Stimulated activated naive CD4-positive, alpha-beta T cell (primary cell): ENCODE results near the gene CC2D2B.
A peak's percentile ranks its signal among the peaks of the same experiment; 100 is the strongest.
"Not testable (repeated sequence)": the region's sequence is repeated elsewhere in the genome, so short reads cannot be mapped to it uniquely, and the experiment has no call there.

Source experiments
- DNase-seq, 6 experiments: peaks; one replicate each; lab custom pipeline; 2025; lab: John Stamatoyannopoulos, UW

CC2D2B gene

DNA sequence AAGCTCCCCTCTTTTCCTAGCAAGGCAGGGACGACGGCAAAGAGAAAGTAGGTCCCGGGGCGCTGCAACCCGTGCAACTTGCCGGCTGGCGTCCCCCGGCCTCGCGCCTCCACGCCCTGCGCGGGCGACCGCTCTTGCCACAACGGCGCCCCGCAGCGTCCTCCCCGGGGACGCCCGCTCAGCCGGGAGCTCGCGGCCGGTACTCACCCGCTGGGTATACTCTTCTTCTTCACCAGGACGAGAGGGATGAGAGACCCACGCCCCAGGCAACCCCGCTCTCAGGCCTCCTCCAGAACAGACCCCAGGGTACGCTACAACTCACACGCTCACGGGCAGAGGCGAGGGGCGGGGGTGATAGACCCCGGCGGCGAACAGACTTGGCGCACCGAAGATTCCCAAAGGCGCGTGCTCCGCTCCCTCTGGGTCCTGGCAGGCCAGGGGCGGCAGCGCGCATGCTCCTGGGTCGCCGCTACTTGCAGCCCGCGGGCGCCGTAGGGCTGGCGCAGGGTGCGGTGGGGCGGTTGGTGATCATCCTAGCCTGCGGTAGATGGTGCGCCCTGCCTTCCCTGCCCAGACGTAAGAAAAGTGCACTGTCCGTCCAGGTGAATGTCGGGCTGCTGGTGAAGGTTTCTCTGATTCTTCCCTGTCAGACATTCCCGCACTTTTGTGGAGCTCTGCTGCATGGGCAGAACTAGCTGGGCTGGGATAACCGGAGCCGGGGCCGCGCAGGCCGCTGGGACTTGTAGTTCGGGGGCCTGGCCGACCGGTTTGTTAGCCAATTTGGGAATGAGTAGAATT, at the start of gene CC2D2B:
Gene CC2D2B (plus strand): TSS at position 520 of the 798 bp plus-strand sequence. CDS start 3,349 bp downstream, outside the sequence.
- peak in 5 of 6 experiments; percentile 30 to 77 (median 42) for DNase-seq

DNA sequence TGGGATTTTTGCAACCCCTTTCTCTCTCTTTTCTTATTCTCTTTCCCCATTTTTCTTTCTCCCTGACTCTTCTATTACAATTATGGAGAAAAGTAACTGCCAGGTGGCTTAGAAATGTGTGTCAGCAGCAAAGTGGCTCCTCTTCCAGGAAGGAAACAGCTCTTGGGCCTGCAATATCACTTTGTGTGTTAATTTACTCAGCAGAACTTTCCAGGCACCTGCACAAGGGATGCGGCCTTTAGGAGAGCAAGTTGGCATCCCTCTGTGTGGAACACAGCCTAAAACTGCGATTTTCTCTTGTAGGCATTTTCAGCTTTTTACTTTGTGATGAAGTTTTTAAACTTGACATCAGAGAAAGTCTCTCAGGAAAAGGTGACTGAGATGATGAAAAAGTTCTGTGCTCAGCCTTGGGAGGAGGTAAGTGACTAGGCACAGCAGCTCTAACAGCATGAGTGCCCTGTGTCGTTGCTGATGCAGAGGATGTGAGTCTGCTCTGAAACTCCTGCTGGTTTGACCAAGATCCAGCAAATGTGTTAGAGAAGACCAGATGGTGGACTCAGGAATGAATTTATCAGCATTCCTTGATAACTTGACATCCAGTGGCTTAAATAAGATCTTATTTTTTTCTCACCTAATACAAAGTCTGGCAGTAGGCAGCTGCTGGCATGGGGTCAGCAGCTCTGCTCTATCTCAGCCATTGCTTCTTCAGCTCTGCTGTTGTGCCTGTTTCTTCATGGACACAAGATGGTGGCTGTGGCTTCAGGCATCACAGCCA, 47.4 kb upstream of the CC2D2B start:
- DNase-seq, result no peak

DNA sequence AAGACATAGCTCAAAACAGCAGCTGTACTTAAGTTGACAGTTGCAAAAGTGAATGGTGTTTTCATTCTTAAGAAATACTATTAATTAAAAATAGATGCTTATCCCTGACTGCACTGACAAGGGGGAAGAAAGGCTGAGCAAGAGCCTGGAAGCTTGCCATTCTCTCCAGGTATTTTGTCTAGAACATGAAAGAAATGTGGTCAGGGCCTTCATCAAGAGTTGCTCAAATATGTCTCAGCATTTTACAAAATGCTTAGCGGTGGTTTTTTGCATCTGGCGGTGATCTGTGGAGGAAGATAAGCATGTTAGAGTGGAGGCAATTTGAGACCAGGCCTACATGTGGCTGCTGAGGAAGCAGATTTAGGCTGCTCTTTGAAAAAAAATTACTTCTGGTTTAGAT, 46.4 kb upstream of the CC2D2B start:
- no peak for DNase-seq

- DNase-seq, result peak in 3 of 6 experiments; percentile 3 to 24 (median 23)
Measured at GRCh38 chr10:95864906-95865813, 42.6 kb upstream of the CC2D2B start.

DNA sequence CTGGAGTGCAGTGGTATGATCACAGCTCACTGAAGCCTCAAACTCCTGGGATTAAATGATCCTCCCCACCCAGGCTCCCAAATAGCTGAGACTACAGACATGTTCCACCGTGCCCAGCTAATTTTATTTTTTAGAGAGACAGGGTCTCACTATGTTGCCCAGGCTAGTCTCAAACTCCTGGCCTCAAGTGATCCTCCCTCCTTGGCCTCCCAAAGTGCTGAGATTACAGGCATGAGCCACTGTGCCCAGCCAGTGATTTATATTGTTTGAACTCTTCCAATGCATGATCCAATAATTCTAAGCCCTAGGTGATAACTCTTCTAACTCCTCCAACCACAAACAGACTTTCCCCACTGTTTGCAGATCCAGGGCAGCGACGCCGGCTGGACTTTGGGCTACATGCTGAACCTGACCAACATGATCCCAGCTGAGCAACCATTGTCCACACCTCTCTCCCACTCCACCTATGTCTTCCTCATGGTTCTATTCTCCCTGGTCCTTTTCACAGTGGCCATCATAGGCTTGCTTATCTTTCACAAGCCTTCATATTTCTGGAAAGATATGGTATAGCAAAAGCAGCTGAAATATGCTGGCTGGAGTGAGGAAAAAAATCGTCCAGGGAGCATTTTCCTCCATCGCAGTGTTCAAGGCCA, 41.8 kb upstream of the CC2D2B start:
- no peak for DNase-seq

GRCh38 chr10:95866467-95866842, 41.3 kb upstream of the CC2D2B start:
- DNase-seq, result no peak

DNA sequence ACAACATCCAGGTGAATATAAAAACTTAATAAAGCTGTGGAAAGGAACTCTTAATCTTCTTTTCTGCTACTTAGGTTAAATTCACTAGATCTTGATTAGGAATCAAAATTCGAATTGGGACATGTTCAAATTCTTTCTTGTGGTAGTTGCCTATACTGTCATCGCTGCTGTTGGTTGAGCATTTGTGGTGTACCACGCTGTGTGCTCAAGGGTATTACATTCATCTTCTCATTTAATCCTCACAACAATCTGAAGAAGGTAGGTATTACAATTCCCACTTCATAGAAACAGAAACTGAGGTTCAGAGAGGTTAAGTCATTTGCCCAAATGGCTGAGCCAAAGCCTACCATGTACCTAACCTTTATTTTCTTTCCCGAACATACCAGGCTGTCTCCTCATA, 39.9 kb upstream of the CC2D2B start:
- no peak for DNase-seq

DNA sequence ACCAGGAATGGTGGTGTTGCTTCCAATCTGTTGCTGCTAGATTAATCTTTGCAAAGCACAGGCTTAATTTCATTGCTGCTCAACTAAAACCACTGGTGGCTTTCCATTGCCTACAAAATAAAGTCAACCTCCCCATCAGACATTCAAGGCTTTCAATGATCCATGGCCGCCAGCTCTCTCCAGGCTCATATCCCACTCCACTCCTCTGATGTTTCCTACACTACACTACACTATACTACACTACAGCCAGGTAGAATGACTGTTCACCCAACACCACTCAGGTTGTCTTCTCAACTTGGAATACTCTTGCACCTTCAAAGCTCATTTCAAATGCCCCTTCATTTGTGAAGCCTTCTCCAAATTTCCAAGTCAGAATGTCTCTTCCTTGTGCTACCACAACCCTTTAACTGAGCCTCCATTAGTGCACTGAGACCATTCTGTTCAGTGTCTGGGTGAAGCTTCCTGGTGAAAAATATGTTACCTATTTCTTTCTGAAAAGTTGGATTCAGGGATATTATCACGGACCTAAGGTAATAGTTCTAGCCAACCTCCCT, 35.5 kb upstream of the CC2D2B start:
- no peak for DNase-seq

DNA sequence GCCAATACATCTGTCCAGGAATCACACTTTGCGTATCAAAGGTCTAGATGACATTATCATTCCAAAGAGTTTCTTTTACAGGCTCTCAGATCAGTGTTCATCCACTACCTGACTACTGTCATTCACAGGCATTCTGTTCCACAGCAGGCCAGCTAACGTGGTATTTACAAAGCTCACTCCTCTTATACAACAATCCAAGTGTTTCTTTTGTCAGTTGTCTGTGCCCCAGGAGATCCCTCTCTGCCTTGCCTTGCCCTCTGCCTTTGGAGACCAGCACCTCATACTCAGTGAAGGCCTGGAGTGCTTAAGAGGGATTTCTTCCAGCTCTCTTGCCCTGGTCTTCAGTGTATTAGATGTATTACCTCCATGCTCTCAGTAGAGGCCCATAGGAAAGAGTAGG, 34.6 kb upstream of the CC2D2B start:
- no peak for DNase-seq

DNA sequence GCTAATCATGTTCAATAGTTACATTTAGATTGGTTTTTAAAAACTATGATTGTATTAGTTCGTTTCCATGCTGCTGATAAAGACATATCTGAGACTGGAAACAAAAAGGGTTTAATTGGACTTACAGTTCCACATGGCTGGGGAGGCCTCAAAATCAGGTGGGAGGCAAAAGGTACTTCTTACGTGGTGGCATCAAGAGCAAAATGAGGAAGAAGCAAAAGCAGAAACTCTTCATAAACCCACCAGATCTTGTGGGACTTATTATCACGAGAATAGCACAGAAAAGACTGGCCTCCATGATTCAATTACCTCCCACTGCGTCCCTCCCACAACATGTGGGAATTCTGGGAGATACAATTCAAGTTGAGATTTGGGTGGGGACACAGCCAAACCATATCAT, 34.1 kb upstream of the CC2D2B start:
- DNase-seq, result no peak

DNA sequence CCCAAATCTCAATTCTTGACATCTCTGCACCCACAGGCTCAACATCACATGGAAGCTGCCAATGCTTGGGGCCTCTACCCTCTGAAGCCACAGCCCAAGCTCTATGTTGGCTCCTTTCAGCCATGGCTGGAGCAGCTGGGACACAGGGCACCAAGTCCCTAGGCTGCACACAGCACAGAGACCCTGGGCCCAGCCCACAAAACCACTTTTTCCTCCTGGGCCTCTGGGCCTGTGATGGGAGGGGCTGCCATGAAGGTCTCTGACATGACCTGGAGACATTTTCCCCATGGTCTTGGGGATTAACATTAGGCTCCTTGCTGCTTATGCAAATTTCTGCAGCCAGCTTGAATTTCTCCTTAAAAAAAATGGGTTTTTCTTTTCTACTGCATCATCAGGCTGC, 33.0 kb upstream of the CC2D2B start:
- not testable (repeated sequence) for DNase-seq

- no peak for DNase-seq
Measured at GRCh38 chr10:95876756-95877155, 31.0 kb upstream of the CC2D2B start.

- no peak for DNase-seq
Measured at GRCh38 chr10:95877881-95878280, 29.9 kb upstream of the CC2D2B start.

DNA sequence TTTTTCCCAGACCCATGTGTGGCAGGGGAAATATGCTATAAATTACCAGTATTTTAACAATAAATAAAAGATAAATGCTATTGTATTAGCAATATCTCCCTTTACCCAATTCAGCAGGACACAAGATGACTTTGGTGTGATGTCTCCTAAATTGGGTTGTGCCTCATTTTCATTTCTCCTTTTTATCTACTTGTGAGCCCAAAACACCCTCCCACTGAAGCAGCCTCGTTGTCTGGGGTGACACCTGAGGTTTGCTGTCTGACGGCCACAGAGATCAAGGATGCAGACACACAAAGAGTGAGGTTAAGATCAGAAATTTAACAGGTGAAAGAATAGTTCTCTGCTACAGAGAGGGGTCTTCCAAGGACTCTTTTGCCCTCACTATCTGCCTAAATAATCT, 27.1 kb upstream of the CC2D2B start:
- DNase-seq, result no peak

- no peak for DNase-seq
Measured at GRCh38 chr10:95881316-95881715, 26.5 kb upstream of the CC2D2B start.

DNA sequence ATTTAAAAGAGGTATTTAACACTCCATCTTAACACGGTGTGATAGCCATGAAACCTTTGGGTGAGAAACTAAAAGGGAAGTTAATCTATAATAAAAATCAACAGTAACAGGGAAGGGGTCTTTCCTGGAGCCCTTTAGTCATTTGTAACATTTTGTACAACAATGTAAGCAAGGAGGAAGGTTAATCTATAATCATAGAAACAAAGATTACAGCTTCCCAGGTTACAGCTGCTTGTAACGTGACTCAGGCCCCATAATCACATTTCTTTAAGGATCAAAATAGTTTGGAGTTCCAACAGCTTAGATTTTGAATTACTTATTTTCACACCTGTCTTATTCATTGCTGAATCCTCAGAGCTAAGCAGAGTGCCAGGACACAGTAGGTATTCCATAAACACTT, 17.9 kb upstream of the CC2D2B start:
- DNase-seq, result no peak

DNA sequence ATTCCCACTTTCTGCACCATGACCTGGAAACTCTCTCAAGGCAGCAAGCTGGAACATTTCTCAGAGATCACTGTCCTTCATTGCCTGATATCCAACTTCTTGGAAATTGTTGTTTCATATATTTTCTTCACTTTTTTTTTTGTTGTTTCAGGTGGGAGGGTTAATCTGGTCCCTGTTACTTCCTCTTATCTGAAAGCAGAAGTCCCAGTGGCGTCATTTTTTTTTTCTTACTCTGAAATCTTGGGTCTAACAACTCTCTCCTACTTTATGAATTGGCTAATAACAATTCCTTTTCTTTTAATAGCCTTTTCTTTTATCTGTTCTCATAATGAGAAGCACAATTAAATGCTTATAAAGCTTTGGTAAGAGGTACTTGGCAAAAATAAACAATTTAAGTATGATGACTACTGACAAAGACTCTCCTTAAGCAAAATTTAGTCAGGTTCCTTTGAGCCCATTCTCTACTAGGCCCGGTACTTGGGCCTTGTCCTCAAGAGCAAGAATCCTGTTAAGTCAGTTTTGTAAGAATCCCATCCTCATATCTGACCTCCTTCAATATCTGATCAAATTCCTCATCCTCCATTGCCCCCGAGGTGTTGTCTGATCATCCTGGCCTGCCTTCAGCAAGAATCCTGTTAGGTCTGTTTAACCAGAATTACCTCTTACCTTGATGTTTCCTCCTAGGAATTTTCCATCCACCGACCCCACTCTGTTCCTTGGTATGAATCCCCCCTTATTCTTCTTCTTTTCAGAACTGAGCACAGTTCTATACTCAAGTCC, 11.5 kb upstream of the CC2D2B start:
- DNase-seq, result no peak

DNA sequence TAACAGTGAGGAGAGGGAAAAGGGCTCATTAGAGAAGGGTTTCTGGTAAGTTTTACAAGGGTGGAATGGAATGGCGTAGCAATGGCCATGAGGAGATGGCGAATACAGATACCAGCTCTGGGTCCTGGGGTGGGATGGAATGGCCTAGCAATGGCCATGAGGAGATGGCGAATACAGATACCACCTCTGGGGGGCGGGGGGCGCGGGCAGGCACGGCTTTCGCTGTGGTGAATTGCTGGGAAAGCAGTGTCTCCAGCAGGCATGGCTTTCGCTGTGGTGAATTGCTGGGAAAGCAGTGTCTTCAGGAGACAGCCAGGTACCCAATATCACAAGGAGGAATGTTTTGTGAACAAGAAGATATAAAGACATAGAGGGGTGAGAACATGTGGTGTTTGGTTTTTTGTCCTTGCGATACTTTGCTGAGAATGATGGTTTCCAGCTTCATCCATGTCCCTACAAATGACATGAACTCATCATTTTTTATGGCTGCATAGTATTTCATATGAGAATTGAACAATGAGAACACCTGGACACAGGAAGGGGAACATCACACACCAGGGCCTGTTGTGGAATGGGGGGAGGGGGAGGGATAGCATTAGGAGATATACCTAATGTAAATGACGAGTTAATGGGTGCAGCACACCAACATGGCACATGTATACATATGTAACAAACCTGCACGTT, 1.7 kb upstream of the CC2D2B start:
- DNase-seq, result not testable (repeated sequence)

DNA sequence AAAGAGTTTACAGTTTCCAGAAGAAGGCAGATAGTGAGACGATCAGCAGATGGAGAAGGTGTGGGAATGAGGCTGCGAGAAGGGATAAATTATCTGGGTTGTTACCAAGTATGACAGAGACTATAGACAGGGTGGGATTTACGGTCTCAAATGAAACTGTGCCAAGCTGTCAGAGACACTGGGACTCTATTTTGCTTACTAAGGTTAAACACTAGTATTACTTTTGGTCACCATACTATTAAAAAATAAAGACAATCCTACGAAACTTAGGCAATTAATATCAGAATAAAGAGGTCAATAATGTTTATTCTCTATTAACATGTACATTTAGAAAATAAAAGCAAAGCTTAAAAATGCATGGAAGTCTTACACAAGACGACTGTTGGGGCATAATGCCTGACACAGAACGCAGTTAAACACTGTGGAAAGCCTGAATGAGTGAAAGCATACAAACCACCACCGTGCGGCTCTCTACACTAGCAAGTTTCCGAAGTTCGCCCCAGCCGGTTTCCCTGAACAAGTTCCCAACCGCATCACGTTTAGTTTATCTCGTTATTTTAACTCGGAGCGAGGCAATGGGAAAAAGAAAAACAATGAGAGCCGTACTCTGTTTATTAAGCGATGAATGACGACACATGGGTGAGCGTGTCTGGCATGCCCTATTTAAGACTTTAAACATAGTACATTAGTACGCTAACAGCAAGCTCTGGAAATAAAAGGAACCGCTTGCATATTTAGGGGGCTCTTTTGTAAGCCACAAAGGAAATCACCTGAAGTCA, 909 bp upstream of the CC2D2B start:
- DNase-seq, result peak in 5 of 6 experiments; percentile 4 to 61 (median 27)
